Smooth muscle cell (in vitro differentiated cells): Measurements from ENCODE around the gene PROSER2. TPM values are rescaled to one million over a fixed set of nuclear protein-coding genes. Genes with fewer than 3 reads are reported as not detected.

Source experiments
- DNase-seq: peaks from one replicate; lab custom pipeline; 2025; ENCODE audit not compliant: unreplicated experiment; lab: John Stamatoyannopoulos, UW
- H2AFZ ChIP-seq: fragments of 200-600 bp; sonication (generic); 2 replicates; pipeline ENCODE4 v1.6.0; 2016; ENCODE audit warnings: antibody characterized with exemption, low read depth, mild to moderate bottlenecking
- H3F3A ChIP-seq: fragments of 200-600 bp; sonication (generic); 2 replicates; pipeline ENCODE4 v1.6.0; 2017; ENCODE audit warnings: antibody characterized with exemption, low read depth
- H3K27ac ChIP-seq: fragments of 200-600 bp; sonication (generic); 2 replicates; pipeline ENCODE4 v1.5.1; 2016; ENCODE audit warnings: low read depth, mild to moderate bottlenecking
- H3K27me3 ChIP-seq: fragments of 200-600 bp; sonication (generic); 2 replicates; pipeline ENCODE4 v1.6.1; 2016; ENCODE audit warnings: low read depth, mild to moderate bottlenecking
- H3K36me3 ChIP-seq: fragments of 200-600 bp; sonication (generic); 2 replicates; pipeline ENCODE4 v1.5.1; 2016; ENCODE audit warnings: low read depth
- H3K4me1 ChIP-seq: fragments of 200-600 bp; sonication (generic); 2 replicates; pipeline ENCODE4 v1.5.1; 2016; ENCODE audit warnings: low read depth
- H3K4me2 ChIP-seq: fragments of 200-600 bp; sonication (generic); 2 replicates; pipeline ENCODE4 v1.6.0; 2016; ENCODE audit warnings: mild to moderate bottlenecking
- H3K4me3 ChIP-seq: fragments of 200-600 bp; sonication (generic); 2 replicates; pipeline ENCODE4 v1.5.1; 2016; ENCODE audit warnings: mild to moderate bottlenecking
- H3K79me2 ChIP-seq: fragments of 200-600 bp; sonication (generic); 2 replicates; pipeline ENCODE4 v1.6.0; 2016; ENCODE audit warnings: low read depth, mild to moderate bottlenecking
- H3K9ac ChIP-seq: fragments of 200-600 bp; sonication (generic); 2 replicates; pipeline ENCODE4 v1.6.0; 2016; ENCODE audit warnings: low read depth
- H3K9me3 ChIP-seq: fragments of 200-600 bp; sonication (generic); replicated peaks from 2 replicates; pipeline ENCODE4 v1.5.1; 2016; ENCODE audit warnings: low read depth
- H4K20me1 ChIP-seq: fragments of 200-600 bp; sonication (generic); 2 replicates; pipeline ENCODE4 v1.6.0; 2016; ENCODE audit warnings: low read depth
- CTCF ChIP-seq: fragments of 200-600 bp; sonication (generic); IDR thresholded peaks from 2 replicates; pipeline ENCODE4 v1.5.1; 2017; ENCODE audit warnings: borderline replicate concordance, mild to moderate bottlenecking, antibody characterized with exemption; ENCODE audit not compliant: insufficient read depth, poor library complexity, severe bottlenecking
- WGBS: methylation state at CpG from one replicate; pipeline ENCODE4 v1.1.7; 2016; ENCODE audit warnings: low lambda C conversion rate; 5-methylcytosine and 5-hydroxymethylcytosine counted together
- polyA plus RNA-seq: library from polyadenylated mRNA; unstranded; fragments of >200 nt; fragmentation: Nextera tagmentation; extraction: Ambion mirVana; gene quantifications from 2 replicates; pipeline ENCODE4 v1.2.1, GENCODE V29; 2016
- total RNA-seq: library from RNA; depleted of rRNA; stranded (reverse); fragments of >200 nt; gene quantifications from 2 replicates; pipeline ENCODE4 v1.2.3, GENCODE V29; 2014

Gene PROSER2
- total and polyA plus RNA-seq, 2 experiments from 2014 or later: 4.9 to 8.2 TPM

GRCh38 chr10:11793762-11794479 lies 29.2 kb upstream of the PROSER2 start:
- Histone ChIP-seq H3K4me1 (no peaks in the 10 kb centered on the region), H3K9me3 (no peaks in the 10 kb centered on the region), H2AFZ (no peak overlapping the region), H3F3A (no peaks in the 10 kb centered on the region), H3K27ac (no peak overlapping the region), H3K9ac (no peak overlapping the region), H3K79me2 (no peaks in the 10 kb centered on the region), H3K36me3 (no peaks in the 10 kb centered on the region), H3K27me3 (no peaks in the 10 kb centered on the region), H3K4me3 (no peak overlapping the region), H3K4me2 (no peak overlapping the region), H4K20me1 (no peaks in the 10 kb centered on the region)
- no peak for TF ChIP-seq CTCF
- no peak for DNase-seq
- whole genome bisulfite sequencing: 73% methylated on average over 12 of the region's 12 CpGs

GRCh38 chr10:11794566-11794965 lies 28.6 kb upstream of the PROSER2 start:
- Histone ChIP-seq H3K9me3 (no peaks in the 10 kb centered on the region), H3K4me1 (no peaks in the 10 kb centered on the region), H3K9ac (no peak overlapping the region), H3K27ac (no peak overlapping the region), H3K4me3 (no peak overlapping the region), H3K27me3 (no peaks in the 10 kb centered on the region), H3F3A (no peaks in the 10 kb centered on the region), H3K79me2 (no peaks in the 10 kb centered on the region), H3K36me3 (no peaks in the 10 kb centered on the region), H4K20me1 (no peaks in the 10 kb centered on the region), H3K4me2 (no peak overlapping the region), H2AFZ (no peak overlapping the region)
- TF ChIP-seq CTCF: no peak
- no peak for DNase-seq
- WGBS: 95% methylated on average over 5 of the region's 5 CpGs

- no peak for DNase-seq
- H3K4me1 ChIP-seq: no peaks in the 10 kb centered on the region
Measured at GRCh38 chr10:11795101-11795920, 27.8 kb upstream of the PROSER2 start.

More at GRCh38 chr10:11795101-11795920, 27.8 kb upstream of the PROSER2 start:
- Histone ChIP-seq H3F3A (no peaks in the 10 kb centered on the region), H3K9ac (no peak overlapping the region), H3K4me2 (no peak overlapping the region), H3K79me2 (no peaks in the 10 kb centered on the region), H2AFZ (no peak overlapping the region), H3K36me3 (no peaks in the 10 kb centered on the region), H3K4me3 (no peak overlapping the region), H4K20me1 (no peaks in the 10 kb centered on the region), H3K27me3 (no peaks in the 10 kb centered on the region), H3K27ac (no peak overlapping the region), H3K9me3 (no peaks in the 10 kb centered on the region)
- 95% methylated on average over 21 of the region's 25 CpGs for WGBS
- no peak for TF ChIP-seq CTCF
